Measurements from ENCODE around the gene SEMA5A. TPM values are rescaled to one million over a fixed set of nuclear protein-coding genes. Genes with fewer than 3 reads are reported as not detected.

SEMA5A gene
- total RNA-seq, 4 donors from 2014 or later = 2.3 to 4.7 (median 3.7) TPM

DNA sequence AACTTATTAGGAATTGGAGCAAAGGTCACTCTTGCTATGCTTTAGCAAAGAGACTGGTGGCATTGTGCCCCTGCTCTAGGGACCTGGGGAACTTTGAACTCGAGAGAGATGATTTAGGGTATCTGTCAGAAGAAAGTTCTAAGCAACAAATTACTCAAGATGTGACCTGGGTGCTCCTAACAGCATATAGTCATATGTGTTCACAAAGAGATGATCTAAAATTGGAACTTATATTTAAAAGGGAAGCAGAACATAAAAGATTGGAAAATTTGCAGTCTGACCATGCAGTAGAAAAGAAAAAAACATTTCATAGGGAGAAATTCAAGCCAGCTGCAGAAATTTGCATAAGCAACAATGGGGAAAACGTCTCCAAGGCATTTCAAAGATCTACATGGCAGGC is 68.3 kb downstream of the SEMA5A start:
- TF ChIP-seq POLR2AphosphoS5 (IDR thresholded peaks at IDR 0.05) (no peak), POLR2A (IDR thresholded peaks at IDR 0.05) (no peak), EP300 (IDR thresholded peaks at IDR 0.05) (no peak)
- TF ChIP-seq, protein P1, sequence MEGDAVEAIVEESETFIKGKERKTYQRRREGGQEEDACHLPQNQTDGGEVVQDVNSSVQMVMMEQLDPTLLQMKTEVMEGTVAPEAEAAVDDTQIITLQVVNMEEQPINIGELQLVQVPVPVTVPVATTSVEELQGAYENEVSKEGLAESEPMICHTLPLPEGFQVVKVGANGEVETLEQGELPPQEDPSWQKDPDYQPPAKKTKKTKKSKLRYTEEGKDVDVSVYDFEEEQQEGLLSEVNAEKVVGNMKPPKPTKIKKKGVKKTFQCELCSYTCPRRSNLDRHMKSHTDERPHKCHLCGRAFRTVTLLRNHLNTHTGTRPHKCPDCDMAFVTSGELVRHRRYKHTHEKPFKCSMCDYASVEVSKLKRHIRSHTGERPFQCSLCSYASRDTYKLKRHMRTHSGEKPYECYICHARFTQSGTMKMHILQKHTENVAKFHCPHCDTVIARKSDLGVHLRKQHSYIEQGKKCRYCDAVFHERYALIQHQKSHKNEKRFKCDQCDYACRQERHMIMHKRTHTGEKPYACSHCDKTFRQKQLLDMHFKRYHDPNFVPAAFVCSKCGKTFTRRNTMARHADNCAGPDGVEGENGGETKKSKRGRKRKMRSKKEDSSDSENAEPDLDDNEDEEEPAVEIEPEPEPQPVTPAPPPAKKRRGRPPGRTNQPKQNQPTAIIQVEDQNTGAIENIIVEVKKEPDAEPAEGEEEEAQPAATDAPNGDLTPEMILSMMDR (IDR thresholded peaks at IDR 0.05) = no peak
- Histone ChIP-seq H3K27me3 (no peaks in the 10 kb centered on the region), H3K36me3 (no peaks in the 10 kb centered on the region), H3K9me3 (peaks cover 0 to 25% (median 0%) of the 10 kb centered on the region in 3 donors), H3K27ac (no peak overlapping the region), H3K4me3 (no peak overlapping the region), H3K4me1 (no peaks in the 10 kb centered on the region)
- ATAC-seq = no peak
- WGBS, 2 donors (ENCODE audit: low coverage in 1 of 2) = 62 to 83% methylated on average over 2 of the region's 2 CpGs

- Histone ChIP-seq H3K36me3 (no peaks in the 10 kb centered on the region), H3K27ac (no peak overlapping the region), H3K4me1 (no peaks in the 10 kb centered on the region), H3K9me3 (peaks cover 0 to 25% (median 0%) of the 10 kb centered on the region in 3 donors), H3K27me3 (no peaks in the 10 kb centered on the region), H3K4me3 (no peak overlapping the region)
- ATAC-seq = no peak
- TF ChIP-seq, protein P1 (IDR thresholded peaks at IDR 0.05) = no peak
- TF ChIP-seq EP300 (IDR thresholded peaks at IDR 0.05) (no peak), POLR2A (IDR thresholded peaks at IDR 0.05) (no peak), POLR2AphosphoS5 (IDR thresholded peaks at IDR 0.05) (no peak)
- 80 to 85% methylated on average over 10 of the region's 10 CpGs for WGBS, 2 donors (ENCODE audit: low coverage in 1 of 2)
Measured at GRCh38 chr5:9474219-9475002, 71.5 kb downstream of the SEMA5A start.

GRCh38 chr5:9473624-9474023 is 72.3 kb downstream of the SEMA5A start:
- Histone ChIP-seq H3K9me3 (peaks cover 0 to 25% (median 0%) of the 10 kb centered on the region in 3 donors), H3K27me3 (no peaks in the 10 kb centered on the region), H3K4me3 (no peak overlapping the region), H3K4me1 (no peaks in the 10 kb centered on the region), H3K36me3 (no peaks in the 10 kb centered on the region), H3K27ac (no peak overlapping the region)
- 65 to 92% methylated on average over 2 of the region's 2 CpGs for WGBS, 2 donors (ENCODE audit: low coverage in 1 of 2)
- ATAC-seq = no peak
- no peak for TF ChIP-seq POLR2A (IDR thresholded peaks at IDR 0.05)
- no peak for TF ChIP-seq EP300 (IDR thresholded peaks at IDR 0.05)
- TF ChIP-seq POLR2AphosphoS5 (IDR thresholded peaks at IDR 0.05) = no peak
- TF ChIP-seq, protein P1 (IDR thresholded peaks at IDR 0.05) = no peak

DNA sequence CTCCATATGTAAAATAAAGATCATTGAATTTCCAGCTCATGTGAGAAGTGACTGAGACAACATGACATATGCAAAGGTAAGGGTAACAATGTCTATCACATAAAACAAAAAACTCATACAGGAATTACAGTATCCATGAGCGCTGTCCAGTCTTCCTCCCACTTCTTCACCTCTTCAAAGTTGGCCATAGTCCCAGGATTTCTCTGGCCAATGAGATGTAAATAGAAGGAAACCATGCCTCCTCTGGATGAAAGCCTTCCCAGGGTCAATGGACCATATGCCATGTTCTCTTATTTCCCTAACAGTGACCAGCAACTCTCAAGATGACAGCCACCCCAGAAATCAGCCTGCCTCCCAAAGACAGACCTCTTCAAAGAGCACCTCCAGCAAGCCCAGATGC is 75.5 kb downstream of the SEMA5A start:
- 100% methylated on average over 1 of the region's 1 CpG for WGBS, 2 donors (ENCODE audit: low coverage in 1 of 2)

More for the DNA sequence above, 75.5 kb downstream of the SEMA5A start:
- H3K36me3 ChIP-seq = no peaks in the 10 kb centered on the region
- H3K27me3 ChIP-seq = no peaks in the 10 kb centered on the region
- no peaks in the 10 kb centered on the region for H3K9me3 ChIP-seq
- no peak overlapping the region for H3K4me3 ChIP-seq
- TF ChIP-seq EP300 (IDR thresholded peaks at IDR 0.05) (no peak), POLR2A (IDR thresholded peaks at IDR 0.05) (no peak), POLR2AphosphoS5 (IDR thresholded peaks at IDR 0.05) (no peak)
- TF ChIP-seq, protein P1 (IDR thresholded peaks at IDR 0.05) = no peak
- ATAC-seq = no peak
- no peaks in the 10 kb centered on the region for H3K4me1 ChIP-seq
- H3K27ac ChIP-seq = no peak overlapping the region

All from gastroesophageal sphincter (tissue), 4 donors.